Measurements from ENCODE around the gene GATA3. TPM values are rescaled to one million over a fixed set of nuclear protein-coding genes. Genes with fewer than 3 reads are reported as not detected.

The GATA3 gene
- total RNA-seq, 1 donor from 2014 or later: 2.7 TPM

DNA sequence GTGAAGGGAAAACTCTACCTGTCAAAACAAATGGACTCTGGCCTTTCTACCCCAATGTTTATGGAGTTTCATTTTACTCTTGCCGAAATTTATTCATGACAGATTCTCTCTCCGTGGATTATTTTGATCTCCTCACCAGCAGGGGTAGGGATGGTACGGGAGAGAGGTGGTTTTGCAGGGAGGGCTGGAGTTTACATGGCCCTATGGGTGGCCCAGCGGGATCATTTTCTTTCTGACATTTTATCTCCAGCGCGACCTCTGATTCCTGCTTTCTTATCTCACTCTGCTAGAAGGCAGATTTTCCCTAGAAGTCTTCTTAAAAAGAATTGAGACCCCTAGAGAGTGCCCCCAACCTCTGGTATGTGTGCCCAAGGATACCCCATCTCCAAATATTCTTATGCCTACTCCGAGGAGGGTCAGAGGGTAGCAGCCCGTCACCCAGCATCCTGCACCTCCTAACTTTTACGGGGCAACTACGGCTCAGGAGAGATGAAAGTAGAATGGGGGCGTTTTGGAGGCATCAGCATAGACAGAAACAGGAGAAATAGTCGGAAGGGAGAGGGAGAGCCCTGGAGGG lies 10.1 kb upstream of the GATA3 start:
- peaks cover 3% of the 10 kb centered on the region for H3K4me1 Mint-ChIP-seq (ENCODE audit: low read depth)
- H3K27me3 Mint-ChIP-seq: peaks cover 99% of the 10 kb centered on the region
- H3K36me3 Mint-ChIP-seq (ENCODE audit: insufficient read depth): no peaks in the 10 kb centered on the region
- no peak for DNase-seq (ENCODE audit: low spot score, unreplicated experiment)
- TF ChIP-seq, protein P1, sequence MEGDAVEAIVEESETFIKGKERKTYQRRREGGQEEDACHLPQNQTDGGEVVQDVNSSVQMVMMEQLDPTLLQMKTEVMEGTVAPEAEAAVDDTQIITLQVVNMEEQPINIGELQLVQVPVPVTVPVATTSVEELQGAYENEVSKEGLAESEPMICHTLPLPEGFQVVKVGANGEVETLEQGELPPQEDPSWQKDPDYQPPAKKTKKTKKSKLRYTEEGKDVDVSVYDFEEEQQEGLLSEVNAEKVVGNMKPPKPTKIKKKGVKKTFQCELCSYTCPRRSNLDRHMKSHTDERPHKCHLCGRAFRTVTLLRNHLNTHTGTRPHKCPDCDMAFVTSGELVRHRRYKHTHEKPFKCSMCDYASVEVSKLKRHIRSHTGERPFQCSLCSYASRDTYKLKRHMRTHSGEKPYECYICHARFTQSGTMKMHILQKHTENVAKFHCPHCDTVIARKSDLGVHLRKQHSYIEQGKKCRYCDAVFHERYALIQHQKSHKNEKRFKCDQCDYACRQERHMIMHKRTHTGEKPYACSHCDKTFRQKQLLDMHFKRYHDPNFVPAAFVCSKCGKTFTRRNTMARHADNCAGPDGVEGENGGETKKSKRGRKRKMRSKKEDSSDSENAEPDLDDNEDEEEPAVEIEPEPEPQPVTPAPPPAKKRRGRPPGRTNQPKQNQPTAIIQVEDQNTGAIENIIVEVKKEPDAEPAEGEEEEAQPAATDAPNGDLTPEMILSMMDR (IDR thresholded peaks at IDR 0.05; ENCODE audit: unreplicated experiment): no peak
- H3K9me3 Mint-ChIP-seq (ENCODE audit: low read depth): no peaks in the 10 kb centered on the region
- H3K27ac Mint-ChIP-seq: no peak overlapping the region
- no peak overlapping the region for H3K4me3 Mint-ChIP-seq (ENCODE audit: low read depth)

DNA sequence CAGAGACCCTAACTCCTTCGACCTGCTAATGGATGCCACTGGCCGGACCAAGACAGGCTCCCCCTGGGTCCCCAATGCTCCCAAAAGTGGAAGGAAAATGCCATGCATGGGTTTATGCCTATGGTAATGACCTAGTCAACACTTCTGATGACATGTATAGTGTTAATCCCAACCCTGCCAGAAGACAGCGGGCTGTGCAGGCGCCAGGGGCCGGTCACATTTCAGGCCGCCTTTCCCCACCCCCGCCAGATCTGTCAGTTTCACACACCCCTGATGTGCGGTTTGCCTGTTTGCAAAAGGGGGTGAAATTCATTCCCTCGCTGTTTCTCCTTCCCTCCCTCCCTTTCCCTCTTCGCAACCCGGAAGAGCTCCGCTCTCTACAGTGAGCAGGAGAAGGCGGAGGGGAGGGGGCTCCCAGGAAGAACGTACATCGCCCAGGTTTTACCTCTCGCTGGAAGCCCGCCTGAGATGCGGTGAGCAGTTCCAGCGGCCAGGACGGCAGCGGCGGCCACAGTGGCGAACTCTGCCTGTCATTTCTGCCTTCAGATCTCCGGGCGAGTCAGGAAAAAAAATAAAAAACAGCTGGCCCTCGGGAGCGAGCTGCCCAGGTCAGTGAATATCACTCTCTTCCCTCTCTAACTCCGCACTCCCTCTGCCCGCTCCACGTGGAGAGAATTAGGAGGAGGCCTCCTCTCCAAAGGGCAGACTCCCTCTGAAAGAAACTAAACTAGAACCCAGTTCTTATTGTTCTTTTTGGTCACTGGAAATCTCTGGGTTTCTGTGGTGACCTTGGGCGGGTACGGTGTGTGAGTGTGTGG lies 9.4 kb upstream of the GATA3 start:
- TF ChIP-seq, protein P1 (IDR thresholded peaks at IDR 0.05; ENCODE audit: unreplicated experiment): no peak
- Mint-ChIP-seq H3K36me3 (ENCODE audit: insufficient read depth) (no peaks in the 10 kb centered on the region), H3K4me3 (ENCODE audit: low read depth) (no peak overlapping the region), H3K27me3 (peaks cover 92% of the 10 kb centered on the region), H3K9me3 (ENCODE audit: low read depth) (no peaks in the 10 kb centered on the region), H3K27ac (no peak overlapping the region), H3K4me1 (ENCODE audit: low read depth) (peaks cover 3% of the 10 kb centered on the region)
- DNase-seq (ENCODE audit: low spot score, unreplicated experiment): no peak

DNA sequence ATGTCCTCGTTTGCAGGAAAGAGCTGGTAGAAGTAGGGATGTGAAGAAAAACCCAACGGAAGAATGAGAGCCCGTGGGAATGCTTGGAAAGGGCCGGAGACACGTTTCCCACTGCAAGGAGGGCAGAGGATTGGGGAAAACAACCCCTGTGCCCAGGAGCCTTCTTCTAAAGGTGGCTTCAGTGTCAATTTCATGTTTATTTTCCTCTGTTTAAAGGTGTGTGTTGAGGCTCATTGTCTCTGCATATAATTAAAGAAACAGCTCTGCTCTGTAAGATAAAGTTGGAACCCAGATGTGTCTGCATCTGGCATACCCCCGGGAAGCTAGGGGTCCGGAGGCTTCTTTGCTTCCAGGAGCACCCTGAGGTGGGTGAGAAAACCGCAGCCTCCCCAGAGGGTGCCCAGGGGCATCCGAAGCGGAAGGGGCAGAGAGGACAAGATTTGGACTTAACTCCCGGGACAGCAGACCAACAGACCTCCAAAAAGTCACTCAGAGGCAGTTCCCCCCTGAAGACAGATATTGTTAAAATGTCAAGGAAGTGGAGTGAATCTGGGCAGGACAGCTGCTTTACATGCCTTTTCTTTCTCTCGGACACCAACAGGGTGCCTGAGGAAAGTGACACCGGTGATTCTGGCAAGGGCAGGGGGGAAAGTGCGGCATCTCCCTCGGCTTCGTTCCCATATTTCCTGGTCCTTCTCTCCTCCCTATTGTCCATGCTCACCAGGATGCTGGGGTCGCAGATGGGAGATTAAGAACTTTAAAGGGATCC lies 8.6 kb upstream of the GATA3 start:
- Mint-ChIP-seq H3K36me3 (ENCODE audit: insufficient read depth) (no peaks in the 10 kb centered on the region), H3K27me3 (peaks cover 87% of the 10 kb centered on the region), H3K4me3 (ENCODE audit: low read depth) (no peak overlapping the region), H3K27ac (no peak overlapping the region), H3K4me1 (ENCODE audit: low read depth) (peaks cover 3% of the 10 kb centered on the region), H3K9me3 (ENCODE audit: low read depth) (no peaks in the 10 kb centered on the region)
- TF ChIP-seq, protein P1 (IDR thresholded peaks at IDR 0.05; ENCODE audit: unreplicated experiment): no peak
- DNase-seq (ENCODE audit: low spot score, unreplicated experiment): no peak

DNA sequence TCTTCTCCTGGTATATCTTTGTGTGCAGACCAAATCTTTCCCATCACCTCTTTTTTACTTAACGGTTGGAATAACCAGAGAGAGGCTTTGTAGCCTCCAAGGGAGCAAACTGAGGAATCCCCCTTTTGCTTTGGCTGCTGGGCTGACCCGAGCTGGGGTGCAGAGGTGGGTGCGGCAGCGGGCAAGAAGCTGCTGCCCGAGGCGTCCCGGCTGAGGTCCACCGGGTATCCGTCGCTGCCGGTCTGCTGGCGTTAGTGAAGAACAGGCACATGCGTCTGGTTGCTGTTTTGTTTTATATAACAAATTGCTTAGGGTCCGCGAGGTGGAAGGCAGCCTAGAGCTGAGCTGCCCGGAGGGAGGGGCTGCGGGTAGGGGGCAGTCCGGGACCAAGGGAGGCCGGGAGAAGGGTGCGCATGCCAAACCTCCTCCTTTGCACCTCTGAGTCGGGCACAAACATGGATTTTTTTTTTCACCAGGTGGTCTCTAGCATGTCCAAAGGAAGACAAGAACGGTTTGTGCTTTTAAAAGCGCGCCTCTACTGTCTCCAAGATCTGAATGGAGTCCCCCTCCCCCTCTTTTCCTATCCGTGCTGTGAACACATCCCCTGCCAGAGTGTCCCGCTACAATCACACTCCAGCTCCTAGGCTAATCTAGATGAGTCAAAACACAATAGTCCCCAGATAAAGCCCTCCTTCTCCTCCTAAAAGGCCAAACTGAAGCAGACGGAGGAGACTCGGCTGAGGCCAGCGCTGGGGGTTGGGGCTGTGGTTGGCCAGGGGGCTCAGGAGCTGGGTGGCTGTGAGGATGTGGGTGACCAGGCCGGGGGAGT lies 6.8 kb upstream of the GATA3 start:
- H3K36me3 Mint-ChIP-seq (ENCODE audit: insufficient read depth): no peaks in the 10 kb centered on the region
- DNase-seq (ENCODE audit: low spot score, unreplicated experiment): no peak
- peaks cover 79% of the 10 kb centered on the region for H3K27me3 Mint-ChIP-seq
- H3K9me3 Mint-ChIP-seq (ENCODE audit: low read depth): no peaks in the 10 kb centered on the region
- H3K4me3 Mint-ChIP-seq (ENCODE audit: low read depth): no peak overlapping the region
- H3K4me1 Mint-ChIP-seq (ENCODE audit: low read depth): peaks cover 9% of the 10 kb centered on the region
- H3K27ac Mint-ChIP-seq: no peak overlapping the region
- TF ChIP-seq, protein P1 (IDR thresholded peaks at IDR 0.05; ENCODE audit: unreplicated experiment): no peak

Measured in progenitor cell of endocrine pancreas (in vitro differentiated cells).